Smooth muscle cell (in vitro differentiated cells): Measurements from ENCODE around the gene XXYLT1. TPM values are rescaled to one million over a fixed set of nuclear protein-coding genes. Genes with fewer than 3 reads are reported as not detected.
"Not testable (repeated sequence)": the region's sequence is repeated elsewhere in the genome, so short reads cannot be mapped to it uniquely, and the experiment has no call there.

Source experiments
- DNase-seq: peaks from one replicate; lab custom pipeline; 2025; ENCODE audit not compliant: unreplicated experiment; lab: John Stamatoyannopoulos, UW
- H2AFZ ChIP-seq: fragments of 200-600 bp; sonication (generic); 2 replicates; pipeline ENCODE4 v1.6.0; 2016; ENCODE audit warnings: antibody characterized with exemption, low read depth, mild to moderate bottlenecking
- H3F3A ChIP-seq: fragments of 200-600 bp; sonication (generic); 2 replicates; pipeline ENCODE4 v1.6.0; 2017; ENCODE audit warnings: antibody characterized with exemption, low read depth
- H3K27ac ChIP-seq: fragments of 200-600 bp; sonication (generic); 2 replicates; pipeline ENCODE4 v1.5.1; 2016; ENCODE audit warnings: low read depth, mild to moderate bottlenecking
- H3K27me3 ChIP-seq: fragments of 200-600 bp; sonication (generic); 2 replicates; pipeline ENCODE4 v1.6.1; 2016; ENCODE audit warnings: low read depth, mild to moderate bottlenecking
- H3K36me3 ChIP-seq: fragments of 200-600 bp; sonication (generic); 2 replicates; pipeline ENCODE4 v1.5.1; 2016; ENCODE audit warnings: low read depth
- H3K4me1 ChIP-seq: fragments of 200-600 bp; sonication (generic); 2 replicates; pipeline ENCODE4 v1.5.1; 2016; ENCODE audit warnings: low read depth
- H3K4me2 ChIP-seq: fragments of 200-600 bp; sonication (generic); 2 replicates; pipeline ENCODE4 v1.6.0; 2016; ENCODE audit warnings: mild to moderate bottlenecking
- H3K4me3 ChIP-seq: fragments of 200-600 bp; sonication (generic); 2 replicates; pipeline ENCODE4 v1.5.1; 2016; ENCODE audit warnings: mild to moderate bottlenecking
- H3K79me2 ChIP-seq: fragments of 200-600 bp; sonication (generic); 2 replicates; pipeline ENCODE4 v1.6.0; 2016; ENCODE audit warnings: low read depth, mild to moderate bottlenecking
- H3K9ac ChIP-seq: fragments of 200-600 bp; sonication (generic); 2 replicates; pipeline ENCODE4 v1.6.0; 2016; ENCODE audit warnings: low read depth
- H3K9me3 ChIP-seq: fragments of 200-600 bp; sonication (generic); replicated peaks from 2 replicates; pipeline ENCODE4 v1.5.1; 2016; ENCODE audit warnings: low read depth
- H4K20me1 ChIP-seq: fragments of 200-600 bp; sonication (generic); 2 replicates; pipeline ENCODE4 v1.6.0; 2016; ENCODE audit warnings: low read depth
- WGBS: methylation state at CpG from one replicate; pipeline ENCODE4 v1.1.7; 2016; ENCODE audit warnings: low lambda C conversion rate; 5-methylcytosine and 5-hydroxymethylcytosine counted together
- polyA plus RNA-seq: library from polyadenylated mRNA; unstranded; fragments of >200 nt; fragmentation: Nextera tagmentation; extraction: Ambion mirVana; gene quantifications from 2 replicates; pipeline ENCODE4 v1.2.1, GENCODE V29; 2016
- total RNA-seq: library from RNA; depleted of rRNA; stranded (reverse); fragments of >200 nt; gene quantifications from 2 replicates; pipeline ENCODE4 v1.2.3, GENCODE V29; 2014
- TF ChIP-seq, protein P1 (sequence below): fragments of 200-600 bp; sonication (generic); IDR thresholded peaks from 2 replicates; pipeline ENCODE4 v1.5.1; 2017; ENCODE audit warnings: borderline replicate concordance, mild to moderate bottlenecking, antibody characterized with exemption; ENCODE audit not compliant: insufficient read depth, poor library complexity, severe bottlenecking

XXYLT1 gene
- total and polyA plus RNA-seq, 2 experiments from 2014 or later, result 22.2 to 35.4 TPM

DNA sequence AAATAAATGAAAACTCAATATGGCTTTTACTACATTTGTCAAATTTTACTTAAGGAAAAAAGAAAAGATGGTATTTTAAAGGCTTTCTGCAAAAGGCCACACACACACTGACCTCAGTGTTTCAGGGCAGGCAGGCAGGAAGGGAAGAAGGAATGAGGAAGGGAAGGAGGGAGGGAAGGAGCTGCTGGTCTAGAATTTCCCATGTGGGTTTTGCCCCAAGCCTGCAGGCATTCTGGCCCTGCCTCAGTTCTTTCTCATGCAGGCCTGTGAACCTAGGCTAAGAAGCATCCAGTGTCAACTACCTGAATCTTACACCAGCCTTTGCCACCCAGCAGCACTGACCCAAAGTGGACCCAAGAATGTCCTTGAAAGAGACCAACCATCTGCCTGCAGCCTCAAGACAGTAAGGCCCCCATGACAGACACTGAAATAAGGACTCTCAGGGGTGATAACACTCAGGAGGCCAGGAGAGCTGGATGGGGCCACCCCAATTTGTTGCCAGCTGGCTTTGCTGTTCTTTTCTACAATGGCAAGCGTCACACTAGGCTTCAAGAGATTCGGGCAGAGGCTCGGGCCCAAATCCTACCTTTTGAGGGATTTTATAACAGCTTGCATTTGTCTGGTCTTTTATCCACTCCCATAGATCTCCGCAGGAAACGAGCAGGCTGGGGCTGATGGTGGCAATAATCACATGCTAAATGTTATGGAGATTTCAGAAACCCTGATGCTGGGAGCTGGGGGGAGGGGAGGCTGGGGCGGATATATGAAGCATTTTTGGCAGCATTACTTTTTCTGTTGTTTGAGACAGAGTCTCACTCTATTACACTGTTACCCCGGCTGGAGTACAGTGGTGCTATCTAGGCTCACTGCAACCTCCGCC, 51.4 kb downstream of the XXYLT1 start:
- Histone ChIP-seq H3K4me1 (no peaks in the 10 kb centered on the region), H3F3A (no peaks in the 10 kb centered on the region), H2AFZ (no peak overlapping the region), H3K36me3 (no peaks in the 10 kb centered on the region), H3K4me3 (no peak overlapping the region), H4K20me1 (no peaks in the 10 kb centered on the region), H3K27me3 (no peaks in the 10 kb centered on the region), H3K27ac (no peak overlapping the region), H3K4me2 (no peak overlapping the region), H3K9ac (no peak overlapping the region), H3K9me3 (no peaks in the 10 kb centered on the region), H3K79me2 (no peaks in the 10 kb centered on the region)
- WGBS, result 88% methylated on average over 8 of the region's 8 CpGs
- DNase-seq, result no peak
- TF ChIP-seq, protein P1, sequence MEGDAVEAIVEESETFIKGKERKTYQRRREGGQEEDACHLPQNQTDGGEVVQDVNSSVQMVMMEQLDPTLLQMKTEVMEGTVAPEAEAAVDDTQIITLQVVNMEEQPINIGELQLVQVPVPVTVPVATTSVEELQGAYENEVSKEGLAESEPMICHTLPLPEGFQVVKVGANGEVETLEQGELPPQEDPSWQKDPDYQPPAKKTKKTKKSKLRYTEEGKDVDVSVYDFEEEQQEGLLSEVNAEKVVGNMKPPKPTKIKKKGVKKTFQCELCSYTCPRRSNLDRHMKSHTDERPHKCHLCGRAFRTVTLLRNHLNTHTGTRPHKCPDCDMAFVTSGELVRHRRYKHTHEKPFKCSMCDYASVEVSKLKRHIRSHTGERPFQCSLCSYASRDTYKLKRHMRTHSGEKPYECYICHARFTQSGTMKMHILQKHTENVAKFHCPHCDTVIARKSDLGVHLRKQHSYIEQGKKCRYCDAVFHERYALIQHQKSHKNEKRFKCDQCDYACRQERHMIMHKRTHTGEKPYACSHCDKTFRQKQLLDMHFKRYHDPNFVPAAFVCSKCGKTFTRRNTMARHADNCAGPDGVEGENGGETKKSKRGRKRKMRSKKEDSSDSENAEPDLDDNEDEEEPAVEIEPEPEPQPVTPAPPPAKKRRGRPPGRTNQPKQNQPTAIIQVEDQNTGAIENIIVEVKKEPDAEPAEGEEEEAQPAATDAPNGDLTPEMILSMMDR, result no peak

GRCh38 chr3:195218331-195218730, 52.6 kb downstream of the XXYLT1 start:
- H2AFZ ChIP-seq, H3K27ac ChIP-seq, H3F3A ChIP-seq, H3K4me3 ChIP-seq, H3K4me1 ChIP-seq, H4K20me1 ChIP-seq, H3K9ac ChIP-seq, H3K4me2 ChIP-seq, H3K36me3 ChIP-seq, H3K27me3 ChIP-seq, H3K9me3 ChIP-seq, H3K79me2 ChIP-seq, DNase-seq: not testable (repeated sequence)
- 90% methylated on average over 4 of the region's 5 CpGs for WGBS

DNA sequence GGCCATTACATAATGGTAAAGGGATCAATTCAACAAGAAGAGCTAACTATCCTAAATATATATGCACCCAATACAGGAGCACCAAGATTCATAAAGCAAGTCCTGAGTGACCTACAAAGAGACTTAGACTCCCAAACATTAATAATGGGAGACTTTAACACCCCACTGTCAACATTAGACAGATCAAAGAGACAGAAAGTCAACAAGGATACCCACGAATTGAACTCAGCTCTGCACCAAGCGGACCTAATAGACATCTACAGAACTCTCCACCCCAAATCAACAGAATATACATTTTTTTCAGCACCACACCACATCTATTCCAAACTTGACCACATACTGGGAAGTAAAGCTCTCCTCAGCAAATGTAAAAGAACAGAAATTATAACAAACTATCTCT, 55.4 kb downstream of the XXYLT1 start:
- WGBS, result 91% methylated on average over 2 of the region's 2 CpGs

DNA sequence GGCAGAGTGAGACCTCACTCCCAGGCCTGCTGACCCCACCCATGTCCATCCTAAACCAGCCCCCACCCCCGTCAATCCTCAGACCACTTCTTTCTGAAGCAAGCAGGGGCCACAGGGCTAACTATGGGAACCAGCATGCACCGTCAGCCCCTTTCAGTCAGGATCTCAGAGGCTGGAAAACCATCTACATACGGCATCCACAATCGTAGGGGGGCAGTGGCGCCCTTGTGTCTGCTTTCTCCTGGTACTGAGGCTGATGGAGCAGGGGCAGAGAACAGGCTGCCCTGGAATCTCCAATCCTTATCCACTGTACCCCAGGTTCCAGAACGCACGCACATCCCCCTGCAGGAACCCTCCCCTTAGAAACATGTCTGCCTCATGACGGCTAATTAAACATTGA, 56.6 kb downstream of the XXYLT1 start:
- H3K79me2 ChIP-seq, result no peaks in the 10 kb centered on the region
- H3F3A ChIP-seq, result no peaks in the 10 kb centered on the region
- H3K4me2 ChIP-seq, result no peak overlapping the region
- H4K20me1 ChIP-seq, result no peaks in the 10 kb centered on the region
- TF ChIP-seq, protein P1, result no peak
- H2AFZ ChIP-seq, result no peak overlapping the region
- H3K4me1 ChIP-seq, result no peaks in the 10 kb centered on the region
- no peak for DNase-seq
- no peaks in the 10 kb centered on the region for H3K9me3 ChIP-seq
- no peaks in the 10 kb centered on the region for H3K27me3 ChIP-seq
- no peak overlapping the region for H3K4me3 ChIP-seq
- H3K27ac ChIP-seq, result no peak overlapping the region
- no peak overlapping the region for H3K9ac ChIP-seq
- H3K36me3 ChIP-seq, result no peaks in the 10 kb centered on the region
- 94% methylated on average over 8 of the region's 8 CpGs for WGBS

More for the DNA sequence above, 55.4 kb downstream of the XXYLT1 start:
- H3K9ac ChIP-seq, H3K79me2 ChIP-seq, H3K4me1 ChIP-seq, H4K20me1 ChIP-seq, H2AFZ ChIP-seq, H3F3A ChIP-seq, H3K36me3 ChIP-seq, H3K4me3 ChIP-seq, DNase-seq, H3K27me3 ChIP-seq, H3K27ac ChIP-seq, H3K4me2 ChIP-seq, H3K9me3 ChIP-seq: not testable (repeated sequence)
